Measurements from ENCODE around the gene PFDN4.

- TF ChIP-seq EZH2 (IDR thresholded peaks at IDR 0.05; ENCODE audit: borderline replicate concordance, low read depth, low read length, severe bottlenecking) (no peak), CTCF (IDR thresholded peaks at IDR 0.05; ENCODE audit: borderline replicate concordance, extremely low read depth, low read length, poor library complexity, severe bottlenecking) (no peak)
Measured at GRCh38 chr20:54167909-54168872, 39.7 kb upstream of the PFDN4 start.
